K562 (cell line): ENCODE measurements around the gene GALNS. TPM values are rescaled to one million over a fixed set of nuclear protein-coding genes. Genes with fewer than 3 reads are reported as not detected.

ENCODE experiments used
- ARID4B ChIP-seq: sonication (generic); formaldehyde crosslinking; IDR thresholded peaks from 2 replicates; pipeline ENCODE4 v1.8.0; 2022; ENCODE audit warnings: mild to moderate bottlenecking, missing genetic modification reagents
- ELF1 ChIP-seq: fragments of 200-800 bp; sonication (Bioruptor generic); IDR thresholded peaks from 2 replicates; pipeline ENCODE4 v1.6.1; 2016; ENCODE audit warnings: missing genetic modification characterization, missing compliant biosample characterization
- ERF ChIP-seq: fragments of 450-650 bp; formaldehyde crosslinking; IDR thresholded peaks from 2 replicates; pipeline ENCODE4 v1.4.0; 2020; ENCODE audit warnings: mild to moderate bottlenecking, mixed read lengths
- GABPA ChIP-seq: fragments of 200-800 bp; sonication (Bioruptor generic); conservative IDR thresholded peaks from 2 replicates; pipeline ENCODE4 v1.6.1; 2016; ENCODE audit warnings: low read depth, missing genetic modification characterization, missing compliant biosample characterization
- HDAC3 ChIP-seq: fragments of 450-650 bp; IDR thresholded peaks from 2 replicates; pipeline ENCODE4 v1.6.1; 2018; ENCODE audit warnings: borderline replicate concordance, mild to moderate bottlenecking, moderate library complexity; ENCODE audit not compliant: partially characterized antibody
- HDAC8 ChIP-seq: fragments of 450-650 bp; IDR thresholded peaks from 2 replicates; pipeline ENCODE4 v1.6.1; 2016; ENCODE audit warnings: mild to moderate bottlenecking, missing genetic modification characterization, moderate library complexity, missing compliant biosample characterization
- HNRNPL ChIP-seq: fragments of 200-400 bp; formaldehyde crosslinking; IDR thresholded peaks from 2 replicates; pipeline ENCODE4 v1.6.1; 2017; ENCODE audit warnings: low read depth, mild to moderate bottlenecking, low read length
- JUNB ChIP-seq: fragments of 450-650 bp; formaldehyde crosslinking; conservative IDR thresholded peaks from 2 replicates; pipeline ENCODE4 v1.4.0; 2020; ENCODE audit warnings: mild to moderate bottlenecking
- MITF ChIP-seq: IDR thresholded peaks from 2 replicates; pipeline ENCODE4 v1.6.1; 2014; ENCODE audit warnings: antibody characterized with exemption
- POLR2AphosphoS5 ChIP-seq: IDR thresholded peaks from 2 replicates; pipeline ENCODE4 v1.6.1; 2011; ENCODE audit warnings: mild to moderate bottlenecking, low read depth, low read length, moderate library complexity; ENCODE audit not compliant: control insufficient read depth, insufficient read depth
- POLR3A ChIP-seq: IDR thresholded peaks from 2 replicates; pipeline ENCODE4 v1.6.1; 2011; ENCODE audit warnings: borderline replicate concordance, mild to moderate bottlenecking, moderate library complexity; ENCODE audit not compliant: insufficient read length, insufficient read depth; ENCODE audit errors: extremely low read depth
- SAP30 ChIP-seq: fragments of 200-600 bp; sonication (generic); IDR thresholded peaks from 2 replicates; pipeline ENCODE4 v1.6.1; 2012; ENCODE audit warnings: borderline replicate concordance, low read depth, mild to moderate bottlenecking, moderate library complexity, low read length, control low read depth, inconsistent platforms; ENCODE audit not compliant: insufficient read depth, poor library complexity, severe bottlenecking
- STAG1 ChIP-seq: sonication (generic); formaldehyde crosslinking; IDR thresholded peaks from 2 replicates; pipeline ENCODE4 v1.5.0; 2020; ENCODE audit warnings: missing genetic modification reagents, borderline replicate concordance
- TFAP4 ChIP-seq: sonication (generic); formaldehyde crosslinking; IDR thresholded peaks from 2 replicates; pipeline ENCODE4 v1.8.0; 2022; ENCODE audit warnings: missing genetic modification reagents, mild to moderate bottlenecking, moderate library complexity, borderline replicate concordance
- U2AF1 ChIP-seq: fragments of 200-400 bp; formaldehyde crosslinking; optimal IDR thresholded peaks from 2 replicates; pipeline ENCODE3; 2017; ENCODE audit warnings: mild to moderate bottlenecking, low read depth, low read length, moderate library complexity
- USF2 ChIP-seq: sonication (generic); formaldehyde crosslinking; IDR thresholded peaks from 2 replicates; pipeline ENCODE4 v1.5.0; 2020; ENCODE audit warnings: missing genetic modification reagents
- ZNF586 ChIP-seq: fragments of 450-650 bp; formaldehyde crosslinking; conservative IDR thresholded peaks from 2 replicates; pipeline ENCODE4 v1.4.0; 2020; ENCODE audit warnings: mild to moderate bottlenecking, moderate library complexity
- ZNF644 ChIP-seq: fragments of 200-800 bp; sonication (Bioruptor generic); IDR thresholded peaks from 2 replicates; pipeline ENCODE4 v1.6.1; 2016; ENCODE audit warnings: low read depth, missing genetic modification characterization, missing compliant biosample characterization
- polyA plus RNA-seq, 8 experiments: library from polyadenylated mRNA; depleted of rRNA in 4 of 8; stranded (reverse) in 5 of 8; unstranded in 3 of 8; fragments of >200 nt; fragmentation: Nextera tagmentation in 2 of 8; fragmentation: Illumina TruSeq in 1 of 8; extraction: Ambion mirVana in 2 of 8; extraction: Trizol in 1 of 8; gene quantifications; 2 replicates each; pipeline versions ENCODE4 v1.2.1 to v1.2.3, GENCODE V29; 2011 to 2014; ENCODE audit warnings: inconsistent platforms in 1 of 8, missing spikeins in 1 of 8
- total RNA-seq, 7 experiments: library from RNA; depleted of rRNA in 6 of 7; stranded (reverse); fragments of >200 nt in 6 of 7; fragmentation: Illumina TruSeq in 2 of 7; extraction: Trizol in 2 of 7; gene quantifications; 2 replicates each; pipeline versions ENCODE4 v1.2.1 to v1.2.3, GENCODE V29; 2011 to 2021; ENCODE audit warnings: low replicate concordance in 1 of 7

The GALNS gene
- total and polyA plus RNA-seq, 9 of the 15 experiments (the other 6 are each of a cell fraction or from before 2014, with no cell fraction given): 0.38 to 13.2 (median 4.3) TPM

GRCh38 chr16:88810912-88811768 is 45.6 kb downstream of the GALNS start (continued):
- TF ChIP-seq ARID4B (CRISPR knock-in tag) (peak; percentile 96), HDAC8 (tag) (0 out of 2 replicates have a peak, but pooled peaks have one; percentile 51), ERF (peak; percentile 24; the same call in 1 of the 2 replicates), SAP30 (peak; percentile 89), STAG1 (CRISPR knock-in tag) (0 out of 2 replicates have a peak, but pooled peaks have one; percentile 30), ZNF644 (no peak), ELF1 (peak; percentile 94), TFAP4 (0 out of 2 replicates have a peak, but pooled peaks have one; percentile 5), JUNB (CRISPR knock-in tag) (no peak), USF2 (CRISPR knock-in tag) (peak; percentile 94), ZNF586 (CRISPR knock-in tag) (no peak), HNRNPL (peak; percentile 59; the same call in 1 of the 2 replicates), GABPA (no peak), U2AF1 (peak; percentile 79), HDAC3 (no peak), POLR2AphosphoS5 (peak; percentile 38), POLR3A (no peak), MITF (peak; percentile 52; the same call in 1 of the 2 replicates)
